Measurements from ENCODE around the gene SVIL. TPM values are rescaled to one million over a fixed set of nuclear protein-coding genes. Genes with fewer than 3 reads are reported as not detected.
"Not testable (repeated sequence)": the region's sequence is repeated elsewhere in the genome, so short reads cannot be mapped to it uniquely, and the experiment has no call there.

Gene SVIL
- total RNA-seq, 2 donors from 2014 or later, result 92.9 to 524 TPM

GRCh38 chr10:29512425-29512974 is 122.3 kb downstream of the SVIL start:
- H3K9me3 ChIP-seq, result no peaks in the 10 kb centered on the region
- DNase-seq (ENCODE audit: low spot score), result no peak
- H3K27ac ChIP-seq, result no peak overlapping the region
- no peak overlapping the region for H3K4me3 ChIP-seq
- no peaks in the 10 kb centered on the region for H3K4me1 ChIP-seq (replicated peaks)
- no peaks in the 10 kb centered on the region for H3K27me3 ChIP-seq (replicated peaks; ENCODE audit: insufficient read depth)
- no peak for TF ChIP-seq POLR2AphosphoS5 (IDR thresholded peaks at IDR 0.05)
- no peak for TF ChIP-seq POLR2A (IDR thresholded peaks at IDR 0.05)
- no peak for TF ChIP-seq CTCF (IDR thresholded peaks at IDR 0.05)
- WGBS, result 89% methylated on average over 10 of the region's 10 CpGs
- intact Hi-C loops (cut with DNase I), result loop anchor here (10.0 kb wide), 1 partner anchor 222 kb away; no protein-coding TSS in a partner anchor
- no peaks in the 10 kb centered on the region for H3K36me3 ChIP-seq

- not testable (repeated sequence) for H3K27me3 ChIP-seq (replicated peaks; ENCODE audit: insufficient read depth); H3K4me1 ChIP-seq (replicated peaks); H3K4me3 ChIP-seq; H3K9me3 ChIP-seq; DNase-seq (ENCODE audit: low spot score); H3K27ac ChIP-seq; H3K36me3 ChIP-seq
- intact Hi-C loops (cut with DNase I), result loop anchor here (10.0 kb wide), 1 partner anchor 223 kb away; no protein-coding TSS in a partner anchor
- WGBS, result 94% methylated on average over 5 of the region's 5 CpGs
Measured at GRCh38 chr10:29511806-29512205, 123.0 kb downstream of the SVIL start.

- not testable (repeated sequence) for H3K4me1 ChIP-seq (replicated peaks); H3K27ac ChIP-seq; H3K9me3 ChIP-seq; H3K4me3 ChIP-seq; H3K36me3 ChIP-seq; H3K27me3 ChIP-seq (replicated peaks; ENCODE audit: insufficient read depth); DNase-seq (ENCODE audit: low spot score)
- intact Hi-C loops (cut with DNase I), result loop anchor here (10.0 kb wide), 1 partner anchor 224 kb away; no protein-coding TSS in a partner anchor
- 96% methylated on average over 11 of the region's 24 CpGs for whole genome bisulfite sequencing
Measured at GRCh38 chr10:29510483-29511157, 124.2 kb downstream of the SVIL start.

DNA sequence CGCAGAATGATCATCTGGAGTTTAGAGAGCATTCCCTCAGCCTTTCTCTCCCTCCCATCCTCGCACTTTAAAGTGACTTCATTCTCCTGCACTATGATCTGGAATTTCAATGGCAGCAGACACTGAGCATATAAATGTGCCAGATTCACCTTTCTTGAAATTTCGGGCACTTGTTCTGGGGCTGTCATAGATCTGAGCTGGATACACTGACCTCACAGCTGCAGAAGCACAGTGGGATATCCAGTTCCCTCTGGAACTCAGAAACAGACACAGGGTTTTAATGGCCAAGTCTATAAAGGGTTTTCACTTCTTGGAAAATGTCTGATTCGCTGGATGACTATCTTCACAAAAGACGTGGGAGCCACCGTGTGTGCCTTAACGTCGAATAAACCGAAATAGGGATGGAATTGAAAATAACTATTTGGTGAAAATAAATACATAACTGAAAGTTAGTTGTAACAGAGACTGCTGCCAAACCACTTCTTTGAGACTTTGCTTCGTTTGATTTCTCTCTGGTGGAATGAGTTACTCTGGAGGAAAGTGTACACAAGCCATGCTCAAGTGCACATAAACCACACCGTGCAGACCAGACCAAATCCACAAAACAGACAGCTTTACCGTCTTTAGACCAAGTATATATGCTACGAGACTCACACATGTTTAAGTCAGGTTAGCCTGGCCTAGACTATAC is 126.1 kb downstream of the SVIL start:
- Histone ChIP-seq H3K4me1 (replicated peaks) (no peaks in the 10 kb centered on the region), H3K27me3 (replicated peaks; ENCODE audit: insufficient read depth) (no peaks in the 10 kb centered on the region), H3K27ac (no peak overlapping the region), H3K9me3 (no peaks in the 10 kb centered on the region), H3K4me3 (no peak overlapping the region), H3K36me3 (no peaks in the 10 kb centered on the region)
- intact Hi-C loops (cut with DNase I), result no loop called here
- DNase-seq (ENCODE audit: low spot score), result no peak
- 73% methylated on average over 13 of the region's 13 CpGs for WGBS
- TF ChIP-seq CTCF (IDR thresholded peaks at IDR 0.05) (no peak), POLR2AphosphoS5 (IDR thresholded peaks at IDR 0.05) (no peak), POLR2A (IDR thresholded peaks at IDR 0.05) (no peak)

DNA sequence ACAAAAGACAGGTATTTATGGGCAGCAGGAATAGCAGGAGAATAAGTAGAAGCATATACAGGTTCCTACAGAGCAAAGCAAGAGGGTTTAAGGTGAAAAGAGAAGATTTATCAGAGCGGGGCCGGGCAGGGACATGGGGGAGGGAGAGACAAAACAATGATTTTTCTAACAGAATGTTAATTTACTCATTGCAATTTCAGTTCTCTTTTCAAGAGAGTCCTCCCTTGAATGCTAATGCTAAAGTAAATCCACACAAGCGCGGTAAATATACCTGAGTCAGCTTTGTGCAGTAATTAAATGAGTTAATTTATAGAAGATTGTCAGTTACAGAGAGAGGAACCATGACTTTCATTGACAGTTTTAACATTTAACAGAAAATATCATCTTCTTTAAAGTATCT is 127.0 kb downstream of the SVIL start:
- H3K27ac ChIP-seq; intact Hi-C loops (cut with DNase I); DNase-seq (ENCODE audit: low spot score); H3K4me3 ChIP-seq; H3K27me3 ChIP-seq (replicated peaks; ENCODE audit: insufficient read depth); H3K36me3 ChIP-seq; H3K9me3 ChIP-seq; H3K4me1 ChIP-seq (replicated peaks): not testable (repeated sequence)
- WGBS, result 87% methylated on average over 4 of the region's 4 CpGs

- intact Hi-C loops (cut with DNase I); H3K27me3 ChIP-seq (replicated peaks; ENCODE audit: insufficient read depth); H3K9me3 ChIP-seq; H3K4me1 ChIP-seq (replicated peaks); DNase-seq (ENCODE audit: low spot score); H3K27ac ChIP-seq; H3K36me3 ChIP-seq; H3K4me3 ChIP-seq: not testable (repeated sequence)
- 83% methylated on average over 11 of the region's 11 CpGs for WGBS
Measured at GRCh38 chr10:29506324-29506921, 128.3 kb downstream of the SVIL start.
